Astrocyte of the cerebellum (primary cell): ENCODE results near the gene SLC46A3.

ENCODE experiments used
- DNase-seq: peaks from one replicate; pipeline ENCODE4 v3.0.0-alpha.2; 2011; ENCODE audit warnings: low read depth
- H3K4me3 ChIP-seq: 2 replicates; pipeline ENCODE4 v1.5.1; 2011; ENCODE audit warnings: mild to moderate bottlenecking, low read depth, low read length, moderate library complexity
- CTCF ChIP-seq: IDR thresholded peaks from 2 replicates; pipeline ENCODE4 v1.5.1; 2012; ENCODE audit warnings: low read length, low read depth, moderate library complexity, mild to moderate bottlenecking; ENCODE audit errors: missing control alignments
- in situ Hi-C: cut with HindIII; loops from 2 replicates; pipeline ENCODE4 v1.10.0; 2017; ENCODE audit warnings: low sequenced_read_pairs

Gene SLC46A3

GRCh38 chr13:28719227-28720055, 671 bp upstream of the SLC46A3 start:
- no peak for DNase-seq
- no peak for TF ChIP-seq CTCF
- H3K4me3 ChIP-seq, result peak overlapping the region; percentile 59
- in situ Hi-C loops, result no loop called here

GRCh38 chr13:28718196-28718542, 601 bp downstream of the SLC46A3 start:
- no peak for DNase-seq
- H3K4me3 ChIP-seq, result peak overlapping the region; percentile 59
- in situ Hi-C loops, result no loop called here
- no peak for TF ChIP-seq CTCF

- no peak for TF ChIP-seq CTCF
- no peak overlapping the region for H3K4me3 ChIP-seq
- no peak for DNase-seq
- in situ Hi-C loops, result no loop called here
Measured at GRCh38 chr13:28717170-28717569, 1.6 kb downstream of the SLC46A3 start.

- in situ Hi-C loops, result no loop called here
- TF ChIP-seq CTCF, result no peak
- no peak for DNase-seq
- no peak overlapping the region for H3K4me3 ChIP-seq
Measured at GRCh38 chr13:28716511-28716910, 2.3 kb downstream of the SLC46A3 start.

- no peak for TF ChIP-seq CTCF
- in situ Hi-C loops, result no loop called here
- DNase-seq, result no peak
- no peak overlapping the region for H3K4me3 ChIP-seq
Measured at GRCh38 chr13:28714651-28715050, 4.1 kb downstream of the SLC46A3 start.

- DNase-seq, result no peak
- in situ Hi-C loops, result no loop called here
- no peak overlapping the region for H3K4me3 ChIP-seq
- TF ChIP-seq CTCF, result no peak
Measured at GRCh38 chr13:28710161-28710560, 8.6 kb downstream of the SLC46A3 start.
